Endothelial cell (in vitro differentiated cells): ENCODE measurements around the gene HLA-B. TPM values are rescaled to one million over a fixed set of nuclear protein-coding genes. Genes with fewer than 3 reads are reported as not detected.
A peak's percentile ranks its signal among the peaks of the same experiment; 100 is the strongest.

Source experiments
- DNase-seq: peaks from one replicate; pipeline ENCODE4 v3.0.0; 2021; ENCODE audit warnings: low spot score
- H3K27ac Mint-ChIP-seq: one replicate; pipeline ENCODE4 v1.8.0; 2021; ENCODE audit warnings: mixed read lengths, inconsistent platforms; ENCODE audit not compliant: unreplicated experiment
- H3K27me3 Mint-ChIP-seq: one replicate; pipeline ENCODE4 v1.8.0; 2021; ENCODE audit warnings: mild to moderate bottlenecking, moderate library complexity, mixed read lengths, inconsistent platforms; ENCODE audit not compliant: unreplicated experiment
- H3K36me3 Mint-ChIP-seq: one replicate; pipeline ENCODE4 v1.8.0; 2021; ENCODE audit warnings: mild to moderate bottlenecking, low read depth, mixed read lengths, inconsistent platforms; ENCODE audit not compliant: unreplicated experiment
- H3K4me1 Mint-ChIP-seq: one replicate; pipeline ENCODE4 v1.8.0; 2021; ENCODE audit warnings: mild to moderate bottlenecking, mixed read lengths, inconsistent platforms; ENCODE audit not compliant: unreplicated experiment
- H3K4me3 Mint-ChIP-seq: one replicate; pipeline ENCODE4 v1.8.0; 2021; ENCODE audit warnings: mild to moderate bottlenecking, mixed read lengths, inconsistent platforms; ENCODE audit not compliant: unreplicated experiment
- H3K9me3 Mint-ChIP-seq: one replicate; pipeline ENCODE4 v1.8.0; 2021; ENCODE audit warnings: mixed read lengths, inconsistent platforms; ENCODE audit not compliant: unreplicated experiment
- CTCF ChIP-seq: fragments of 200-600 bp; sonication (generic); IDR thresholded peaks from one replicate; pipeline ENCODE4 v1.5.0; 2021; ENCODE audit warnings: antibody characterized with exemption; ENCODE audit not compliant: unreplicated experiment
- total RNA-seq: library from RNA; stranded (reverse); fragmentation: NEBNext Ultra II Directional; extraction: Animal tissue kit (Norgen Biotek cat#: 25700); gene quantifications from one replicate; pipeline ENCODE4 v1.2.1, GENCODE V29; 2021; ENCODE audit not compliant: unreplicated experiment

HLA-B gene
- total RNA-seq, 1 donor from 2014 or later, result 301 TPM

- Mint-ChIP-seq H3K4me3 (no peak overlapping the region), H3K36me3 (peaks cover 15% of the 10 kb centered on the region), H3K27me3 (peaks cover 2% of the 10 kb centered on the region), H3K9me3 (no peaks in the 10 kb centered on the region), H3K27ac (no peak overlapping the region), H3K4me1 (peaks cover 4% of the 10 kb centered on the region)
- no peak for TF ChIP-seq CTCF
- DNase-seq, result no peak
These were observed 7.7 kb downstream of the HLA-B start for GRCh38 chr6:31349301-31349700.

- no peak for DNase-seq
- Mint-ChIP-seq H3K9me3 (no peaks in the 10 kb centered on the region), H3K27ac (no peak overlapping the region), H3K4me3 (no peak overlapping the region), H3K27me3 (peaks cover 3% of the 10 kb centered on the region), H3K4me1 (no peaks in the 10 kb centered on the region), H3K36me3 (no peaks in the 10 kb centered on the region)
- no peak for TF ChIP-seq CTCF
These were observed 11.8 kb downstream of the HLA-B start for GRCh38 chr6:31345026-31345730.

- H3K4me1 Mint-ChIP-seq, result no peaks in the 10 kb centered on the region
- H3K36me3 Mint-ChIP-seq, result no peaks in the 10 kb centered on the region
- DNase-seq, result no peak
- no peak overlapping the region for H3K4me3 Mint-ChIP-seq
- no peak overlapping the region for H3K27ac Mint-ChIP-seq
- H3K9me3 Mint-ChIP-seq, result peaks cover 13% of the 10 kb centered on the region
- H3K27me3 Mint-ChIP-seq, result peaks cover 3% of the 10 kb centered on the region
- no peak for TF ChIP-seq CTCF
These were observed 16.8 kb downstream of the HLA-B start for GRCh38 chr6:31340228-31340627.

GRCh38 chr6:31339210-31339609, 17.8 kb downstream of the HLA-B start:
- DNase-seq, result no peak
- Mint-ChIP-seq H3K4me1 (no peaks in the 10 kb centered on the region), H3K36me3 (no peaks in the 10 kb centered on the region), H3K9me3 (peaks cover 13% of the 10 kb centered on the region), H3K27ac (no peak overlapping the region), H3K27me3 (peaks cover 3% of the 10 kb centered on the region), H3K4me3 (no peak overlapping the region)
- TF ChIP-seq CTCF, result no peak

GRCh38 chr6:31336896-31337496, 20.0 kb downstream of the HLA-B start:
- Mint-ChIP-seq H3K27me3 (peaks cover 4% of the 10 kb centered on the region), H3K36me3 (no peaks in the 10 kb centered on the region), H3K4me3 (peak overlapping the region; percentile 11), H3K27ac (peak overlapping the region; percentile 57), H3K9me3 (peaks cover 13% of the 10 kb centered on the region), H3K4me1 (no peaks in the 10 kb centered on the region)
- no peak for TF ChIP-seq CTCF
- DNase-seq, result no peak
